GM18520 (cell line): ENCODE measurements around the gene KAZN.

Source experiments
- ATAC-seq: cut with Tn5 transposase; IDR thresholded peaks from one replicate; pipeline ENCODE4 v1.9.1; 2021; ENCODE audit not compliant: unreplicated experiment

KAZN gene

DNA sequence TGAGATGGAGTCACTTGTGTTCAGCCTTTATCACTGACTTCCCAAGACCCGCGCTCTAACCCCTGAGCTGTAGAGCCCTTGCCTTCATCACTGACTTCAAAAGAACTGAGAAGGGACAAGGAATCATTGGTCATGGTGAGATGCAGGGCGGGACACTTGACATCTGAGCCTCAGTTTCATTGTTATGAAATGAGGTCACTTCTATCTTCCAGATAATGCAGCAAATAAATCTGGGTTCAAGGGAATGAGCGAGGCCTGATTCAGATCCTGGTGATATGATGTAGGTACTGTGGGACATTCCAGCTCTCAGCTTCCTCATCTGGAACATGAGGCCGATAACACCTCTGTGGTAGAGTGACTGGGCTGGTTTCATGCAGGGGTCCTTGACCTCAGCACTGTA, 13.8 kb downstream of the KAZN start:
- no peak for ATAC-seq

DNA sequence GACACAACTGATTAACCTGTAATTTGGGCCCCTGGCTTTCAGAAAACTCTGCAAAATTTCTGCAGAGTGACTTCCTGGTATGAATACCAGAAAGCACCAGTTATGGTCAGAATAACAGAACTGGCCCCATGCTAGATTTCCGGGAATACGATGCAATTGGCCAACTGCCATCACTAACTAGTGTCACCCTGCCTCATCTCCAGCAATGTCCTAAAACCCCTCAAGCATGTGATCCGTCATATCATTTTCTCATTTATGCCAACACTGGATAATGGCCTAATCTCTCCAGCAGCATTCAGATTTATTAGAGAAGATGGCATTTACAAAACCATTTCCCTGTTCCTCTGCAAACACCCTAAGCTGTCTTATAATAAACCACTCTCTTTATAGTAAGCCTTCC, 15.4 kb downstream of the KAZN start:
- ATAC-seq = no peak

DNA sequence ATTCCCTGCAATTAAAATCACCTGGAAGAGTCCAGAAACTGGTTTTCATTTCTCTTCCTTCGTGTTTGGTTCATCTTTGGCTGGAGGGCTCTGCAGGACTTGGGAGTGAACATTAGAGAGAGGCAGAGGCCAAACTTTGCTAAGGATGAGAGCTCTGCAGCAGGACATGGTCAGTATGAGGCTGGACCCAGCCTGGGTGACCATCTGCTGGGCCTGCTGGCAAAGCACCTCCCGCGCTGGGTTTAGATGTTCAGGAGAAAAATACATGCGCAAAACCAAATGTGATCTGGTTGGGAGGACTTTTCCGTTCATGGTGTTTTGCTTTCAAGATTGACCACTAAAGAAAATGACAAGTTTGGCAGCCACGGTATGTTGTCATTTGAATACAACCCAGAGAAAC, 15.9 kb downstream of the KAZN start:
- ATAC-seq = no peak

DNA sequence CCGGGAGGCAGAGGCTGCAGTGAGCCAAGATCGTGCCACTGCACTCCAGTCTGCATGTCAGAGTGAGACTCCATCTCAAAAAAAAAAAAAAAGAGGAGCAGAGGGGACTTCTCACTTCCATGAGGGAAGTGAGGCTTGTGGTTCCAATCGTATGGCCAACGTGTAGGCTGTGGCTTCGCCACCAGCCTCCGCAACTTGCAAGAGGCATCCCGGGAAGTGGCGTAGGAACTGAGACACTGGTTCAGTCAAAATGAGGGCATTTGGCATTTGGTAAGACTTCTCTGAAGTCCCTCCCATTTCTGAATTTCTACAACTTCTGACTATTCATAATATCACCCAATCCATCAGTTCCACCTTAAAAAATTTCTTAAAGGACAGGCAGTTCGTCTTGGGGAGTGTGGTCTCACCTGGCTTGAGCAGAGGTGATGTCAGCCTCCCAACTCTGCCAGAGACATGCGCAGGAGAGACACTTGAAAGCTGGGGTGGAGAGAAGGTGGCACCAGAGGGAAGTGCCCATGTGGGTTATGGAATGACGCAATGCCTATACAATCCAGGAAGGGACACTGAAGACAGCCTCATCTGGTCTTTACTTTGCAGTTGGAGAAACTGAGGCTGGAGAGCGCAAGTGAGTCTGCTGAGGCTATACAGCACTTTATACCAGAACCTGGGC, 17.2 kb downstream of the KAZN start:
- ATAC-seq = no peak

DNA sequence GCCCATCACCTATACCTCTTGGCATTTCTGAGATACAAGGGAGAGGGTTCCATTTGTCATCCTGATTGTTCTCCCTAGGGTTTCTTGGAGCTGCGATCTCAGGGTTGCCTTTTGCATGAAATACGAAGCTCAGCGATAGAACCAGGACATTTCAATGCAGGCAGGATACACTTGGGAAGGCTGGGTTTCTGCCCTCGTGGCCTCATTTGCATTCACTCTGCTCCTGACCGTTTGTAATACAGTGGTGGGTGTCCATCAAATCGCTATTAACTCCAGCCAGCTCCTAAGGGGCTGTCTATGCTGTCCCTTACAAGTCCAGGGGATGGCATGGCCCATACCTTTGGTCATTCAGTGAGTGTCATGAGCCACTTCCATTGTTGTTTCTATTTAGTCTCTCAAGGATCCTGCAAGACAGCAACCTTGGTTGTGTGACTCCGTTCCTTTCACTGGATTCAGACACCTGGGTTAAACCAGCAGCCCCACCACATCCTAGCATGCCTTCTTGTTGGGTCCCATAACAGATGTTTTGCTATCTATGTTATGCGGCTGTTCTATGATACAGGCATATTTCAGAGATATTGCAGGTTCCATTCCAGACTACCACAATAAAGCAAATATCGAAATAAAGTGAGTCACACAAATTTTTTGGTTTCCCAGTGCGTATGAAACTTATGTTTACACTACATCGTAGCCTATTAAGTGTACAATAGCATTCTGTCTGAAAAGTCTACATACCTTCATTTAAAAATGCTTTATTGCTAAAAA, 18.3 kb downstream of the KAZN start:
- ATAC-seq = no peak

DNA sequence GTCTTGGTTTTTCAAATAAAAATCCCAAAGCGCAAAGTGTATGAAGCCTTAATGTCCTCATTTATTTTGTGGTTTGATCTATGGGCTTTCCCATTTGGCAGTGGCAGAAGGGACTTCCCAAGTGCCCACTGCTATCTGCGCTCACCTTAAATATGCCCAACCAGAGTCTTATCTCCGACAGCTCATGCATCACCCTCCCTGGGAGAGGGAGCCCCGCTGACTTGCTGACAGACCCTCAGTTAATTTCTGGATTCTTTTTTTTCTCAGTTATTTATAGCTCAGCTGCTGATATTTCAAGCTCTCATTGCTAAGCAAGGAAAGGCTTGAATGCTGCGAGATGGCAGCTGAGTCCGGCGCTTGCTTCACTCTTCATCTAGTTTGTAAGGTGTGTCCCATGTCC, 19.3 kb downstream of the KAZN start:
- no peak for ATAC-seq

DNA sequence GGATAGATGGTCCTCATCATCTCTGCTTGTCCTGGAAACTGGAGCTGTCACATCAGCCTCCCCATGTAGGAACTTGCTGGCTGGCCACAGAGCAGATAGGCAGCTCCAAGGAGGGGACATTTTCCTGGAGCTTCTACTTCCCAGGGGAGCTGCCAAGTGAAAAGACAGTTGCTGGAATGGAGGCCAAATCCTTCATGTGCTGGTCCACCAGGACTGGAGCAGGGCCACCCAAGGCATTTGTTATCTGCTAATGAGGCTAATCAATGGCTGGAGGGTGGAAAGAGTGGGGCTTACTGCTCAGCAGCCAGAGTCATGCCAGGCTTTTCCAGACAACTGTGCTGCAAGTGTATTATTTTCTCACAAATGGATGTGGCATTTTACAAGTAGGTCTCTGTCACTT, 22.5 kb downstream of the KAZN start:
- no peak for ATAC-seq

DNA sequence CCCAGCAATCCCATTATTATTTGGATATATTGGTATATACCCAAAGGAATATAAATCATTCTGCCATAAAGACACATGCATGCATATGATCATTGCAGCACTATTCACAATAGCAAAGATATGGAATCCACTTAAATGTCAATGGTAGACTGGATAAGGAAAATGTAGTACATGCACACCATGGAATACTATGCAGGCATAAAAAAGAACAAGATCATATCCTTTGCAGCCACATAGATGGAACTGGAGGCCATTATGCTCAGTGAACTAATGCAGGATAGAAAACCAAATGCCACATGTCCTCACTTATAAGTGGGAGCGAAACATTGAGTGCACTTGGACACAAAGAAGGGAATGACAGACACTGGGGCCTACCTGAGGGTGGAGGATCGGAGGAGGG, 24.6 kb downstream of the KAZN start:
- ATAC-seq = no peak

DNA sequence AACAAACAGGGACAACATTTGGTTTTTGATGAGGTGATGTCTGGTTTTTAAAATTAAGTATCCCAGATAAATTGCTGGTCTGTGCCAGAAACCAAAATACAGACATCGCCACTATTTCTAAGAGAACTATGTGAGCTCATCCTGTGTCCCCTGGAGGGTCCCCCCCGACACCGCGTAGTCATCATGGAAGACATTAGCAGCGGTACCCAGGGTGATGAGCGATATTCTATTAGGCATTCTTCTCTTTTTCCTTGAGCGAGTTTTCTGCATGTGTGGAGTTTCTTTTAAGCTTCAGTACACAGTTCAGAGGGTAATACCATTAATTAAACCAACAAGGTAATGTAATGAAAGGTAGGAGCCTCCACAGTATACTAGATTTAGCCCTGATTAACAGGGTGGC, 26.5 kb downstream of the KAZN start:
- no peak for ATAC-seq

DNA sequence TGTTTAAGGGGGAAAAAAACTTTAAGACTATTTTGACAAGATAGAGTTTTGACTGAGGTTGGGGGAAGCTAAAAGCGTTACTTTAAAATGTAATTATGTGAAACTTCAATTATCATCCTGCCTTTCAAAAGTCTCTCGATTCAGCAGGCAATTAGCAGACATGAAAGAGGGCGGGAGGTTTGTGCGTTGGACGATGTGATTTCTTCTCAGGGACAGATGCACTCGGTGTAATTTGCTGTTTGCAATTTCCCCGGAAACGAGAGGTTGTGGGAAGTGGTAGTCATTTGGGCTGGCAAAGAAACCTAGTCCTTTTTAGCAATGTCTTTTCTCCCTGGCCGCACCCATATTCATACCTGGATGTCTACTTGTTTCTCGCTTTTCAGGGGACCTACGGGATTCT, 27.1 kb downstream of the KAZN start:
- ATAC-seq = no peak

DNA sequence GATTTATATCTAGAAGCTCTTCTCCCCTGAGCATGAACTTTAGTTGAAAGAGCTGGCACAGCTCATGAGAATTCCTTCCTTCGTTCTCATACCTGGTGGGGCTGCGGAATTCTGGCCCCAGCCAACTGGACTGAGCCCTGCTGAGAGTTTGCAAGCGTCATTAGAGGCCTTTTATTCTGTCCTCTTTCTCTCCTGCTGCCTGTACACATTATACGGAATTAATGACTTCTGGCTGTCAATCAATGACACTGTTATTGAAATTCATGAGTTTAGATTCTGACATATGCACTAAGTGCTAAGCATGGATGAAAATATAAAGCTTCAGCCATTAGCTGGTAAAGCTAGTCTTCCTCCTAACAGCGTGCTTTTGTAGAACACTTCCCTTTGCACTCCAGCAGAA, 27.5 kb downstream of the KAZN start:
- no peak for ATAC-seq

DNA sequence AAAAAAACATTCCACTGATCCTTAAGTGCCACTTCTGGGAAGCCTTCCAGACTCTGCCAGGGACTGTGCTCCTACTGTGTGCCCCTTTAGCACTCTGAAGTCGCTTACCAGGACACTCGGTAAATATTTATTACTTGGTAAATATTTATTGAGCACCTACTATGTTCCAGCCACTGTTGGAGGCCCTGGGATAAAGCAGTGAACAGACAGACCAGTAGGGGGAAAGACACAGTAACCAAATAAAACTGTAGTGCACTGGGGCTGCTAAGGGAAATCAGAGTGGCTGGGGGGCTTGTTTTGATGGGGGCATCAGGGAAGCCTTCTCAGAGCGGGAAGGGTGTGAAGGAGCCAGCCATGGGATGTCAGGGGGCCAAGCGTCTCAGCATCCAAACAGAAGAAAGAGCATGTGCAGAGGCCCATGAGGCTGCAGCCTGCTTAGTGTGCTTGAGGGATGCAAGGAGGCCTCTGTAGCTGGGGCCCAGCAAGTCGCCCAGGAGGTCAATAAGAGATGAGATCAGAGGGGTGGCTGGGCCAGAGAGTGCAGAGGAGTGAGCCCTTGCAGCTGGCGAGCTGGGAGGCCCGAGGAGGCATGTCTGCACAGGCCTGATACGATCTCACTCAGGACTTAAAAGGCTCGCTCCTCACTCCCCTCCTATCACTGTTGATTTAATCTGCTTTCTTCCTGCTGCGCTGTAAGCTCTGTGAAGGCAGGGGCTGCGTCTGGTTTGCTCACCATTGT, 28.6 kb downstream of the KAZN start:
- ATAC-seq = no peak

DNA sequence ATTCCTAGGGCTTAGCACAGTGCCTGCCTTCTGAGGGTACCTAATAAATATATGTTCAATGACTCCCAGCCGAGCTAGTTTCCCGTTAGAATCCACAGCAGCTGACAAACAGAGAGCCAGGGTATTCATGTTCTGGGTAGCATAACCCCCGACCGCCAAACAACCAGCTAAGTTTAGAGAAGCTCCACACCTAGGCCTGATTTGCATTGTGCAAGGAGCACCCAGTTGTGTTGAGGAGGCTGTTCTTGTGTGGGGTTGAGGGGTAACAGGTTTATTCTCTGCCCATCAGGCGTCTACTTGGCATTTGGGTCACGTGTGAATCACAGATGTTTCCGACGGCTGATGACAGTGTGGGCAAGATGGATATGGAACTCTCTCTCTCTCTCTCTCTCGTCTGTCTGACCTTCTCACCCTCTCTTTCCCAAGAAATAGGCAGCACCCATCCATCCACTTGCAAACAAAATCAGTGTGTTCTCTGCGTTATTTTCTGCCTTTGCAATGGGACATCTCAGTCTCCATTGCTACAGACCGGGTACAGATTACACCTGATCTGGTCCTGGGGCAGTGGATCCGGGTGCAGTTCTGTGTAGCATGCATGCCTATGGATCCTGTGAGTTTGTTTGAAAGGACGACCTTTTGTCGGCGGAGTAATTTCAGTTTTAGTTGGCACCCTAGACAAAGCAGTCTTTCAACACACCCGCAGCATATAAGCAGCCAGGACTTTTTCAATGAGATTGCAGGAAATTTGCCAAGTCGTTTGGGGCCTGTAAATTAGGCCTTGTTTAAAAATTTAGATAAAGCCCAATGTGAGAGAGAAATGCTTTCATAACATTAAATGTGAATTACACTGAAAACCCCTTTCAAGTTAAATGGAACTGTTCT, 29.4 kb downstream of the KAZN start:
- ATAC-seq = no peak

DNA sequence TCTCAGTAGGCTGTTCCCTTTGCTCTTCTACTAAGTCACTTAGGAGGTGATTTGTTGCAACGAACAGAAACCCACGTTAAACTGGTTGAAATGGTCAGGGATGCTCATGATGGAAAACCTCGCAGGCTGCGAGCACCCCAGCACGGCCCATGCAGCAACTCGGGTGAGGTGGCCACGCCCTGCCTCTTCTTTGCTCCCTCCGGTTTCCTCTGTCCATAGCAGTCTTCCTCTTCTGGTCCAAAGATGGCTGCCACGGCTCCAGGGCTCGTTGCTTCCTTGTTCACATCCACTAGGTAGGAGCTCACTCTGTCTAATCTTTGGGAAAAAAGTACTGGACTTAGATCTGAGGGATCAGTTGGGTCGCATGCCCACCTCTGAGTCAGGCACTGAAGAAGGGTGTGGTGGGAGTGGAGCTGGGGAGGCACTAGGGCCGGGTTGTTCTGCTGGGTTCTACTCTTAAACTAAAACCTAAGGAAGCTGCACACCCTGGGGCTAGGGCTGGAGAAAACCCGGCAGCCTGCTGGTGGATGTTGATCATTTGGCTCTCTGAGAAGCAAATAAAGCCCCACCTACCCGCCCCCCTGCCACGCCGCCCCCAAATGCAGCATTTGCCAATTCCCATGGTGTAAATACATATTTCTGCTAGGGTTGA, 31.0 kb downstream of the KAZN start:
- ATAC-seq = no peak

DNA sequence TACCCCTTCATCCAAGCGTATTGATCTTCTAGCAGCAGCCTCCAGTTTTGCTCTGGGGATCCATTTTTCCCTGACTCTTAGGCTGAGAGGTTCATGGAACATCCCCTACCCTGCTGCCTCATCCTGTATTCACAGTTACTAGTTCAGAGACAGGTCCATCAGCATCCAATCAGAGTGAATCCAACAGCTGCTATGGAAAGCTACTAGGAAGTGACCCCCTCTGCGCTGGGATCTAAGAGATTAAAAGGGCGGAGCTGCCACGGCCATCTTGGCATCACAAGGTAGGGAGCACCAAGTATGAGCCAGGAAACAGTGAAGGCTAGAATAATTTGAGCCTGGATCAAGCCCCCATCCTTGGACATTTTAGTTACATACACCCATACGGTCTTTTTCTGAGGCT, 32.5 kb downstream of the KAZN start:
- no peak for ATAC-seq

DNA sequence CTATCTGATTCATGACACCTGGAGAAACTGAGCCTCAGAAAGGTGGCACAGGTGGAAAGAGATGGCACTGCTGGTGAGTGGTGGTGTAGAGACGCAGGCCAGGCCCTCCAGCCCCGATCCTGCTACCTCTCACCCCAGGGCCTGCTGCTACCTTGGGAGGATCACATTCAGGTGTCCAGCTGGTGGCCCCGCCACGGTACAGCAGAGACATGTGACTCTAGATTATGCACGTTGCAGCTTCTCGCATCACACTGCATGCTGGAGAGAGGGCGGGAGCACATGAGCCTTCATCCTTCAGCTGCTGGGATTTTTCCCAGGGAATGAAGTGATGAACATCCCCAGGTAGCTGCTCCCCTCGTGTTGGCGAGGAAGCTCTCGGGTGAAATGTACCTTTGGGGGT, 32.9 kb downstream of the KAZN start:
- no peak for ATAC-seq

DNA sequence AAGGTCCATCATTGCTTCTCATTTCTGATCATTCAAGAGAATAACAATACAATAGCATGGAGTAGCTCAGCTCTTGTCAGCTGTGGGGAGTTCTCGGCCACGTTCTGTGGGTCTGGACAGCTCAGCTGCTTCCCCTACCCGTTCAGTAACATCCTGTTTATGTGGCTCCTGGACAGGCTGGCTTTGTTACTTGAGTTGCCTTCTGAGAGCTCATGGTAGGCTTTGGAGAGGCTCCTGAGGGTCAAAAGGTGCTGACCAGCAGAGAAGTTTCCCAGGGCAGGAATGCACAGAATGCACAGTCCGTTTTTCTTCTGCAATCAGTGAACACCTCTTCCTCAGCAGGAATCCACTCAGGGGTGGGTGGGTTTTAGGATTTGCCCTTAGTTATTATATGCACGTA, 36.0 kb downstream of the KAZN start:
- no peak for ATAC-seq

DNA sequence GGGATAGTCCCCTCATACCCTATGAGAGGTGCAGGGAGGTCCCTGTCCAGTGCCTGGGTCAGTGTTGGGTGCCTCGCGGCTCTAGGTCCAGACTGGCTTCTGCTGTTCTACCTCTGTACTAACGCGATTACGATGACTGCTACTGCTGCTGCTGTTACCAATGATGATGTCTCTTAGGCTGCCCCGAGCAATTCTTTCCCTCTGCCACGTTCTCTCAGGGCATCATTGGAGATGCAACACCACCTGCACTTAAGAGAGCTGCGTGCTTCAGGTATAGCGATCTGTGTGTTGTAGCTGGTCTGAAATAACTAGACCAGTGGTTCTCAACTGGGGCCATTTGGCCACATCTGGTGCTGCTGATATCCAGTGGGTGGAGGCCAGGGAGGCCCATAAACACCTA, 36.9 kb downstream of the KAZN start:
- no peak for ATAC-seq

DNA sequence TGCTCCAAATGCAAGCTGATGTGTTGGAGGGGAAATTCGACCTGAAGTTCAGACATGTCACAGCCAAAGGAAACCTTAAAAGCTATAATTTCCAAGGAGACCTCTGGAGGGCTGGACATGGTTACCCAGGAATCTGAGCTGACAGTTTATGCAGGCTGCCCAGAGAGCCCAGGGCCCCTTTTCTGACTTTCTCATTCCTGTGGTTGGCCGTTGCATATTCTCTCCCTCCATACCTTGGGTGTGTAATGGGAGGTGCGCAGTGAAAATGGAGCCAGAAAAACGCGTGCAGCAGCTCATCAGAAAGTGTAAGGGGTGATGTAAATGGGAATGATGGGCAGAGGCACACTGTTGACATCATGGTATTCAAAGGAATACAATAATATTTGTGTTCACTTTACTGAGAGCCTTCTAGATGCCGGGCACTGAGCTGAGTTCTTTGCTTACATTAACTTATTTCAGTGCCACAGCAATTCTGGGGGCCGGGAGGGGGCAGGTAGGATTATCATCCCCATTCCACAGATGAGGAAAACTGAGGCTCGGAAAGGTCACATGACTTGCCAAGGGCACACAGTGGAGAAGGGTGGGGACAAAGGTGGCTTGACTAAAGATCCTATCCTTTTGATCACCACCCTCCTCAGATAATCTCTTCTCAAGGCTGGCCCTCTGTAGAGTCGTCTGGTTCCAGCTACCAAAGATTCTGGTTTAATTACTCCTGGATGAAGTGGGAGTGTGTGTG, 38.6 kb downstream of the KAZN start:
- ATAC-seq = no peak
